HEK293 (cell line): ENCODE results near the gene SHC3.

Experiments
- KLF16 ChIP-seq: fragments of 450-650 bp; formaldehyde crosslinking; IDR thresholded peaks from 2 replicates; pipeline ENCODE4 v1.5.1; 2017; ENCODE audit warnings: missing biosample characterization, missing genetic modification characterization
- TCF7L2 ChIP-seq: IDR thresholded peaks from 2 replicates; pipeline ENCODE4 v1.6.1; 2011; ENCODE audit warnings: low read depth, mild to moderate bottlenecking, inconsistent platforms, low read length, moderate library complexity, borderline replicate concordance
- YY1 ChIP-seq: fragments of 450-650 bp; formaldehyde crosslinking; IDR thresholded peaks from 2 replicates; pipeline ENCODE4 v1.5.1; 2018; ENCODE audit warnings: missing biosample characterization, missing genetic modification characterization
- ZNF146 ChIP-seq: fragments of 450-650 bp; formaldehyde crosslinking; IDR thresholded peaks from 2 replicates; pipeline ENCODE4 v1.5.1; 2016; ENCODE audit warnings: missing biosample characterization, missing genetic modification characterization
- ZNF366 ChIP-seq: fragments of 450-650 bp; formaldehyde crosslinking; conservative IDR thresholded peaks from 2 replicates; pipeline ENCODE4 v1.5.1; 2016; ENCODE audit warnings: missing biosample characterization, missing genetic modification characterization
- TF ChIP-seq, protein P1 (sequence below): fragments of 450-650 bp; formaldehyde crosslinking; IDR thresholded peaks from 2 replicates; pipeline ENCODE4 v1.5.1; 2016; ENCODE audit warnings: missing biosample characterization, missing genetic modification characterization
- TF ChIP-seq, protein P2 (sequence below): sonication (generic); formaldehyde crosslinking; IDR thresholded peaks from 2 replicates; pipeline ENCODE4 v1.8.1; 2022; ENCODE audit warnings: mild to moderate bottlenecking, moderate library complexity, missing genetic modification reagents
- TF ChIP-seq, protein P3 (sequence below): fragments of 450-650 bp; IDR thresholded peaks from 2 replicates; pipeline ENCODE4 v1.5.1; 2018; ENCODE audit warnings: missing biosample characterization, mild to moderate bottlenecking, missing genetic modification characterization
- TF ChIP-seq, protein P4 (sequence below): fragments of 450-650 bp; formaldehyde crosslinking; IDR thresholded peaks from 2 replicates; pipeline ENCODE4 v1.5.1; 2016; ENCODE audit warnings: missing biosample characterization, missing genetic modification characterization
- TF ChIP-seq, protein P5 (sequence below): fragments of 450-650 bp; formaldehyde crosslinking; IDR thresholded peaks from 2 replicates; pipeline ENCODE4 v1.5.1; 2016; ENCODE audit warnings: missing biosample characterization, missing genetic modification characterization
- TF ChIP-seq, protein P6 (sequence below): fragments of 450-650 bp; formaldehyde crosslinking; IDR thresholded peaks from 2 replicates; pipeline ENCODE4 v1.5.1; 2016; ENCODE audit warnings: missing biosample characterization, missing genetic modification characterization

DNA sequence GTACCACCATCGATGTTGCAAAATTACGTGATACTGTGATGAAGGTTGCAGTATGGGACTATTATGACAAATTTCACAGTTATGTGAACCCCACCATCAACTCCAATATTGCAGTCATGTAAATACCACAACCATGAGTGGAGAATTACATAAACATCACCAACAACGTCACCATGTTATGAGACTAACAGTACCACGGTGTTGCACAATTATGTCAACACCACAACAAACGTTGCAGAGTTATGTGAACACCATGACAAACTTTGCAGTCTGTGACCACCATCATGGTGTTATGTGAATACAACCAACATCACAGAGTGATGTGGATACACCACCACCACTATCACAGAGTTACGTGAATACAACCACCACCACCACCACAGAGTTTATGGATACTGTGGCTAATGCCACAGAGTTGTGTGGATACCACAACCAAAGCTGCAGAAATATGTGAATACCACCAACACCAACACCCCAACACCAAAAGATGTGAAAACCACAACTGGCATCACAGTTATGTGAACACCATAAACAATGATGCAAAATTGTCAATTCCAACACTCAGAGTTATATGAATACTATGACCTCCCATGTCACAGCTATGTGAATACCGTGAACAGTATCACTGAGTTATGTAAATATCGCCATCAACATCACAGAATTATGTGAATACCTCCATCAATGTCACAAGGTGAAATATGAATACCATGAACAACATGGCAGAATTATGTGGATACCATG lies 62.4 kb downstream of the SHC3 start:
- TF ChIP-seq, protein P1, sequence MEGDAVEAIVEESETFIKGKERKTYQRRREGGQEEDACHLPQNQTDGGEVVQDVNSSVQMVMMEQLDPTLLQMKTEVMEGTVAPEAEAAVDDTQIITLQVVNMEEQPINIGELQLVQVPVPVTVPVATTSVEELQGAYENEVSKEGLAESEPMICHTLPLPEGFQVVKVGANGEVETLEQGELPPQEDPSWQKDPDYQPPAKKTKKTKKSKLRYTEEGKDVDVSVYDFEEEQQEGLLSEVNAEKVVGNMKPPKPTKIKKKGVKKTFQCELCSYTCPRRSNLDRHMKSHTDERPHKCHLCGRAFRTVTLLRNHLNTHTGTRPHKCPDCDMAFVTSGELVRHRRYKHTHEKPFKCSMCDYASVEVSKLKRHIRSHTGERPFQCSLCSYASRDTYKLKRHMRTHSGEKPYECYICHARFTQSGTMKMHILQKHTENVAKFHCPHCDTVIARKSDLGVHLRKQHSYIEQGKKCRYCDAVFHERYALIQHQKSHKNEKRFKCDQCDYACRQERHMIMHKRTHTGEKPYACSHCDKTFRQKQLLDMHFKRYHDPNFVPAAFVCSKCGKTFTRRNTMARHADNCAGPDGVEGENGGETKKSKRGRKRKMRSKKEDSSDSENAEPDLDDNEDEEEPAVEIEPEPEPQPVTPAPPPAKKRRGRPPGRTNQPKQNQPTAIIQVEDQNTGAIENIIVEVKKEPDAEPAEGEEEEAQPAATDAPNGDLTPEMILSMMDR (tag by site-specific recombination), result no peak
- TF ChIP-seq, protein P2, sequence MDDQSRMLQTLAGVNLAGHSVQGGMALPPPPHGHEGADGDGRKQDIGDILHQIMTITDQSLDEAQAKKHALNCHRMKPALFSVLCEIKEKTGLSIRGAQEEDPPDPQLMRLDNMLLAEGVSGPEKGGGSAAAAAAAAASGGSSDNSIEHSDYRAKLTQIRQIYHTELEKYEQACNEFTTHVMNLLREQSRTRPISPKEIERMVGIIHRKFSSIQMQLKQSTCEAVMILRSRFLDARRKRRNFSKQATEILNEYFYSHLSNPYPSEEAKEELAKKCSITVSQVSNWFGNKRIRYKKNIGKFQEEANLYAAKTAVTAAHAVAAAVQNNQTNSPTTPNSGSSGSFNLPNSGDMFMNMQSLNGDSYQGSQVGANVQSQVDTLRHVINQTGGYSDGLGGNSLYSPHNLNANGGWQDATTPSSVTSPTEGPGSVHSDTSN (CRISPR knock-in tag), result no peak
- TF ChIP-seq ZNF366 (no peak), ZNF146 (tag by site-specific recombination) (no peak), YY1 (tag by site-specific recombination) (no peak), KLF16 (tag by site-specific recombination) (no peak), TCF7L2 (no peak)
- TF ChIP-seq, protein P3, sequence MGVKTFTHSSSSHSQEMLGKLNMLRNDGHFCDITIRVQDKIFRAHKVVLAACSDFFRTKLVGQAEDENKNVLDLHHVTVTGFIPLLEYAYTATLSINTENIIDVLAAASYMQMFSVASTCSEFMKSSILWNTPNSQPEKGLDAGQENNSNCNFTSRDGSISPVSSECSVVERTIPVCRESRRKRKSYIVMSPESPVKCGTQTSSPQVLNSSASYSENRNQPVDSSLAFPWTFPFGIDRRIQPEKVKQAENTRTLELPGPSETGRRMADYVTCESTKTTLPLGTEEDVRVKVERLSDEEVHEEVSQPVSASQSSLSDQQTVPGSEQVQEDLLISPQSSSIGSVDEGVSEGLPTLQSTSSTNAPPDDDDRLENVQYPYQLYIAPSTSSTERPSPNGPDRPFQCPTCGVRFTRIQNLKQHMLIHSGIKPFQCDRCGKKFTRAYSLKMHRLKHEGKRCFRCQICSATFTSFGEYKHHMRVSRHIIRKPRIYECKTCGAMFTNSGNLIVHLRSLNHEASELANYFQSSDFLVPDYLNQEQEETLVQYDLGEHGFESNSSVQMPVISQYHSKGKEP (tag by site-specific recombination), result no peak
- TF ChIP-seq, protein P4, sequence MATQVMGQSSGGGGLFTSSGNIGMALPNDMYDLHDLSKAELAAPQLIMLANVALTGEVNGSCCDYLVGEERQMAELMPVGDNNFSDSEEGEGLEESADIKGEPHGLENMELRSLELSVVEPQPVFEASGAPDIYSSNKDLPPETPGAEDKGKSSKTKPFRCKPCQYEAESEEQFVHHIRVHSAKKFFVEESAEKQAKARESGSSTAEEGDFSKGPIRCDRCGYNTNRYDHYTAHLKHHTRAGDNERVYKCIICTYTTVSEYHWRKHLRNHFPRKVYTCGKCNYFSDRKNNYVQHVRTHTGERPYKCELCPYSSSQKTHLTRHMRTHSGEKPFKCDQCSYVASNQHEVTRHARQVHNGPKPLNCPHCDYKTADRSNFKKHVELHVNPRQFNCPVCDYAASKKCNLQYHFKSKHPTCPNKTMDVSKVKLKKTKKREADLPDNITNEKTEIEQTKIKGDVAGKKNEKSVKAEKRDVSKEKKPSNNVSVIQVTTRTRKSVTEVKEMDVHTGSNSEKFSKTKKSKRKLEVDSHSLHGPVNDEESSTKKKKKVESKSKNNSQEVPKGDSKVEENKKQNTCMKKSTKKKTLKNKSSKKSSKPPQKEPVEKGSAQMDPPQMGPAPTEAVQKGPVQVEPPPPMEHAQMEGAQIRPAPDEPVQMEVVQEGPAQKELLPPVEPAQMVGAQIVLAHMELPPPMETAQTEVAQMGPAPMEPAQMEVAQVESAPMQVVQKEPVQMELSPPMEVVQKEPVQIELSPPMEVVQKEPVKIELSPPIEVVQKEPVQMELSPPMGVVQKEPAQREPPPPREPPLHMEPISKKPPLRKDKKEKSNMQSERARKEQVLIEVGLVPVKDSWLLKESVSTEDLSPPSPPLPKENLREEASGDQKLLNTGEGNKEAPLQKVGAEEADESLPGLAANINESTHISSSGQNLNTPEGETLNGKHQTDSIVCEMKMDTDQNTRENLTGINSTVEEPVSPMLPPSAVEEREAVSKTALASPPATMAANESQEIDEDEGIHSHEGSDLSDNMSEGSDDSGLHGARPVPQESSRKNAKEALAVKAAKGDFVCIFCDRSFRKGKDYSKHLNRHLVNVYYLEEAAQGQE (tag by site-specific recombination), result no peak
- TF ChIP-seq, protein P5, sequence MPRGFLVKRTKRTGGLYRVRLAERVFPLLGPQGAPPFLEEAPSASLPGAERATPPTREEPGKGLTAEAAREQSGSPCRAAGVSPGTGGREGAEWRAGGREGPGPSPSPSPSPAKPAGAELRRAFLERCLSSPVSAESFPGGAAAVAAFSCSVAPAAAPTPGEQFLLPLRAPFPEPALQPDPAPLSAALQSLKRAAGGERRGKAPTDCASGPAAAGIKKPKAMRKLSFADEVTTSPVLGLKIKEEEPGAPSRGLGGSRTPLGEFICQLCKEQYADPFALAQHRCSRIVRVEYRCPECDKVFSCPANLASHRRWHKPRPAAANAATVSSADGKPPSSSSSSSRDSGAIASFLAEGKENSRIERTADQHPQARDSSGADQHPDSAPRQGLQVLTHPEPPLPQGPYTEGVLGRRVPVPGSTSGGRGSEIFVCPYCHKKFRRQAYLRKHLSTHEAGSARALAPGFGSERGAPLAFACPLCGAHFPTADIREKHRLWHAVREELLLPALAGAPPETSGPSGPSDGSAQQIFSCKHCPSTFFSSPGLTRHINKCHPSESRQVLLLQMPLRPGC (tag by site-specific recombination), result no peak
- TF ChIP-seq, protein P6, sequence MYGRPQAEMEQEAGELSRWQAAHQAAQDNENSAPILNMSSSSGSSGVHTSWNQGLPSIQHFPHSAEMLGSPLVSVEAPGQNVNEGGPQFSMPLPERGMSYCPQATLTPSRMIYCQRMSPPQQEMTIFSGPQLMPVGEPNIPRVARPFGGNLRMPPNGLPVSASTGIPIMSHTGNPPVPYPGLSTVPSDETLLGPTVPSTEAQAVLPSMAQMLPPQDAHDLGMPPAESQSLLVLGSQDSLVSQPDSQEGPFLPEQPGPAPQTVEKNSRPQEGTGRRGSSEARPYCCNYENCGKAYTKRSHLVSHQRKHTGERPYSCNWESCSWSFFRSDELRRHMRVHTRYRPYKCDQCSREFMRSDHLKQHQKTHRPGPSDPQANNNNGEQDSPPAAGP, result no peak
